H1 (cell line): ENCODE data around the gene CAPN3. TPM values are rescaled to one million over a fixed set of nuclear protein-coding genes. Genes with fewer than 3 reads are reported as not detected.

ENCODE experiments used
- CTCF ChIA-PET: fragments of 300-600 bp; sonication (Branson Sonifier 250); formaldehyde crosslinking; loops from one replicate; lab custom pipeline; 2021; ENCODE audit not compliant: partially characterized antibody; lab: Charles Lee
- POLR2A ChIA-PET: fragments of 300-600 bp; sonication (Branson Sonifier 250); formaldehyde crosslinking; loops from one replicate; lab custom pipeline; 2021; ENCODE audit warnings: inconsistent platforms; ENCODE audit not compliant: partially characterized antibody; lab: Charles Lee
- DNase-seq, 2 experiments: peaks; one replicate each; pipeline versions ENCODE4 v3.0.0 to v3.0.0-alpha.2; 2010 to 2022; ENCODE audit warnings: low spot score in 2 of 2, low read depth in 1 of 2, mixed read lengths in 1 of 2
- FAIRE-seq: peaks from 2 replicates; lab custom pipeline; 2011; peaks lifted over from hg19 to GRCh38; lab: Jason Lieb, UNC
- H2AFZ ChIP-seq: 2 replicates; pipeline ENCODE4 v1.8.1; 2012; ENCODE audit warnings: low read length, inconsistent platforms
- H2AK5ac ChIP-seq: 2 replicates; pipeline ENCODE4 v1.6.1; 2013; ENCODE audit warnings: low read depth, low read length
- H2BK120ac ChIP-seq: replicated peaks from 2 replicates; pipeline ENCODE3; 2013; ENCODE audit warnings: low read depth, low read length, inconsistent platforms
- H2BK12ac ChIP-seq: 2 replicates; pipeline ENCODE4 v1.6.1; 2013; ENCODE audit warnings: low read depth, low read length
- H2BK15ac ChIP-seq: 2 replicates; pipeline ENCODE4 v1.6.1; 2013; ENCODE audit warnings: low read length
- H2BK20ac ChIP-seq: 2 replicates; pipeline ENCODE4 v1.6.1; 2013; ENCODE audit warnings: low read length
- H2BK5ac ChIP-seq: 2 replicates; pipeline ENCODE4 v1.6.1; 2013; ENCODE audit warnings: low read depth, low read length
- H3K14ac ChIP-seq: 2 replicates; pipeline ENCODE4 v1.6.1; 2013; ENCODE audit warnings: inconsistent platforms; ENCODE audit not compliant: insufficient read length
- H3K18ac ChIP-seq: 2 replicates; pipeline ENCODE4 v1.6.1; 2013; ENCODE audit warnings: low read length; ENCODE audit errors: extremely low read depth
- H3K23ac ChIP-seq: 2 replicates; pipeline ENCODE4 v1.6.1; 2013; ENCODE audit warnings: inconsistent platforms; ENCODE audit not compliant: insufficient read length
- H3K23me2 ChIP-seq: 2 replicates; pipeline ENCODE4 v1.6.1; 2013; ENCODE audit warnings: low read depth, low read length
- H3K27ac ChIP-seq: 2 replicates; pipeline ENCODE4 v1.6.1; 2011; ENCODE audit warnings: low read depth, low read length, inconsistent platforms
- H3K27me3 ChIP-seq, 4 experiments: replicated peaks in 1 of 4; 1 replicate in 1 of 4; 2 replicates in 3 of 4; pipeline versions ENCODE4 v1.6.1 to v1.8.1; 2011 to 2013; ENCODE audit warnings: low read length in 3 of 4, mild to moderate bottlenecking in 3 of 4, inconsistent platforms in 2 of 4, mixed read lengths in 2 of 4, moderate library complexity in 1 of 4; ENCODE audit not compliant: control insufficient read depth in 3 of 4, insufficient read depth in 3 of 4; ENCODE audit errors: extremely low read depth in 1 of 4
- H3K36me3 ChIP-seq, 4 experiments: 2 replicates each; pipeline versions ENCODE4 v1.6.1 to v1.8.1; 2011 to 2013; ENCODE audit warnings: mild to moderate bottlenecking in 4 of 4, low read length in 3 of 4, moderate library complexity in 2 of 4, control low read depth in 1 of 4, inconsistent platforms in 1 of 4; ENCODE audit not compliant: insufficient read depth in 4 of 4, control insufficient read depth in 2 of 4
- H3K4ac ChIP-seq: replicated peaks from 2 replicates; pipeline ENCODE3; 2013; ENCODE audit warnings: low read length, low read depth, mixed read lengths, inconsistent platforms; ENCODE audit not compliant: insufficient read length
- H3K4me1 ChIP-seq, 4 experiments: replicated peaks in 1 of 4; 1 replicate in 1 of 4; 2 replicates in 3 of 4; pipeline versions ENCODE4 v1.6.1 to v1.8.1; 2011 to 2013; ENCODE audit warnings: low read length in 3 of 4, inconsistent platforms in 2 of 4, mixed read lengths in 1 of 4; ENCODE audit not compliant: insufficient read depth in 4 of 4, control insufficient read depth in 3 of 4
- H3K4me2 ChIP-seq, 2 experiments: 2 replicates each; pipeline versions ENCODE4 v1.6.1 to v1.8.1; 2011 to 2013; ENCODE audit warnings: low read depth in 2 of 2, low read length in 2 of 2, control low read depth in 1 of 2, inconsistent platforms in 1 of 2, mild to moderate bottlenecking in 1 of 2; ENCODE audit not compliant: insufficient read depth in 1 of 2
- H3K4me3 ChIP-seq, 4 experiments: fragments of 200-600, 300-600 bp in 1 of 4; sonication (generic), shearing (Covaris generic), sonication (Bioruptor Twin) in 1 of 4; 2 replicates each; pipeline versions ENCODE4 v1.5.1 to v1.8.1; 2011 to 2016; ENCODE audit warnings: low read length in 4 of 4, low read depth in 3 of 4, control low read depth in 2 of 4, inconsistent platforms in 2 of 4, mild to moderate bottlenecking in 2 of 4, mixed read lengths in 1 of 4, moderate library complexity in 1 of 4; ENCODE audit not compliant: insufficient read depth in 2 of 4; ENCODE audit errors: extremely low read depth in 1 of 4
- H3K56ac ChIP-seq: replicated peaks from 2 replicates; pipeline ENCODE3; 2013; ENCODE audit warnings: low read depth, mild to moderate bottlenecking, mixed read lengths, low read length, inconsistent platforms; ENCODE audit not compliant: insufficient read length
- H3K79me1 ChIP-seq: 2 replicates; pipeline ENCODE4 v1.6.1; 2013; ENCODE audit warnings: low read depth, low read length, control low read depth
- H3K79me2 ChIP-seq, 2 experiments: 2 replicates each; pipeline versions ENCODE4 v1.6.1 to v1.8.1; 2012 to 2013; ENCODE audit warnings: low read length in 2 of 2, mild to moderate bottlenecking in 2 of 2, inconsistent platforms in 1 of 2; ENCODE audit not compliant: insufficient read depth in 2 of 2, control insufficient read depth in 1 of 2
- H3K9ac ChIP-seq, 4 experiments: replicated peaks in 1 of 4; 1 replicate in 1 of 4; 2 replicates in 3 of 4; pipeline versions ENCODE4 v1.6.1 to v1.8.1; 2011 to 2013; ENCODE audit warnings: low read depth in 3 of 4, low read length in 3 of 4, control low read depth in 2 of 4, mild to moderate bottlenecking in 2 of 4, moderate library complexity in 2 of 4, inconsistent platforms in 1 of 4; ENCODE audit errors: extremely low read depth in 1 of 4
- H3K9me3 ChIP-seq, 2 experiments: 2 replicates each; pipeline versions ENCODE4 v1.6.1 to v1.8.1; 2012 to 2013; ENCODE audit warnings: mild to moderate bottlenecking in 2 of 2, moderate library complexity in 2 of 2, control low read depth in 1 of 2, inconsistent platforms in 1 of 2, low read depth in 1 of 2, low read length in 1 of 2, mixed read lengths in 1 of 2; ENCODE audit not compliant: insufficient read depth in 2 of 2
- H4K20me1 ChIP-seq, 2 experiments: replicated peaks in 1 of 2; 2 replicates each; pipeline versions ENCODE3 to v1.8.1; 2011 to 2013; ENCODE audit warnings: inconsistent platforms in 2 of 2, low read length in 2 of 2, mild to moderate bottlenecking in 1 of 2; ENCODE audit not compliant: insufficient read depth in 2 of 2, control insufficient read depth in 1 of 2
- H4K5ac ChIP-seq: 2 replicates; pipeline ENCODE4 v1.6.1; 2013; ENCODE audit warnings: low read length, low read depth, mixed read lengths, inconsistent platforms; ENCODE audit not compliant: insufficient read length
- H4K8ac ChIP-seq: 2 replicates; pipeline ENCODE4 v1.8.0; 2013; ENCODE audit warnings: mild to moderate bottlenecking, moderate library complexity, low read length, inconsistent platforms; ENCODE audit not compliant: insufficient read depth; ENCODE audit errors: extremely low read depth
- H4K91ac ChIP-seq: replicated peaks from 2 replicates; pipeline ENCODE3; 2013; ENCODE audit warnings: low read length, mixed read lengths, inconsistent platforms; ENCODE audit not compliant: insufficient read length
- CHD1 ChIP-seq: IDR thresholded peaks from 2 replicates; pipeline ENCODE4 v1.6.1; 2012; ENCODE audit warnings: low read depth, low read length, improper control_type of control experiment
- JUN ChIP-seq: IDR thresholded peaks from 2 replicates; pipeline ENCODE4 v1.6.1; 2011; ENCODE audit warnings: low read depth, mild to moderate bottlenecking, improper control_type of control experiment, low read length
- SIN3A ChIP-seq, 2 experiments: IDR thresholded peaks in 1 of 2; conservative IDR thresholded peaks in 1 of 2; 2 replicates each; pipeline ENCODE4 v1.6.1; 2011 to 2012; ENCODE audit warnings: low read length in 2 of 2, improper control_type of control experiment in 1 of 2, low read depth in 1 of 2, mild to moderate bottlenecking in 1 of 2
- YY1 ChIP-seq: IDR thresholded peaks from 2 replicates; pipeline ENCODE4 v1.6.1; 2011; ENCODE audit warnings: low read depth, mild to moderate bottlenecking, low read length
- ZNF274 ChIP-seq: IDR thresholded peaks from 2 replicates; pipeline ENCODE4 v1.7.0; 2012; ENCODE audit warnings: low read length, borderline replicate concordance; ENCODE audit errors: extremely low read depth
- WGBS, 2 experiments: shearing (Covaris generic) in 1 of 2; methylation state at CpG; one replicate each; pipeline versions ENCODE4 v1.1.6 to v1.1.7; 2013 to 2015; ENCODE audit warnings: low lambda C conversion rate in 2 of 2, mixed read lengths in 2 of 2, inconsistent platforms in 1 of 2, low coverage in 1 of 2, missing lambda C conversion rate in 1 of 2; ENCODE audit not compliant: insufficient replicate concordance in 2 of 2, insufficient coverage in 1 of 2, insufficient read length in 1 of 2; ENCODE audit errors: extremely low coverage in 1 of 2, missing lambda C conversion rate in 1 of 2; 5-methylcytosine and 5-hydroxymethylcytosine counted together
- polyA plus RNA-seq, 7 experiments: library from polyadenylated mRNA; depleted of rRNA in 3 of 7; stranded (reverse) in 5 of 7; unstranded in 2 of 7; fragments of >200 nt in 5 of 7; fragments of 200-250 nt in 2 of 7; gene quantifications; 1 replicate in 5 of 7; 2 replicates in 1 of 7; 4 replicates in 1 of 7; pipeline versions ENCODE4 v1.2.1 to v1.2.3, GENCODE V29; 2011 to 2013; ENCODE audit warnings: missing spikeins in 2 of 7, mixed read lengths in 2 of 7
- total RNA-seq: library from RNA; stranded (reverse); fragmentation: NEBNext Ultra II Directional; extraction: Animal tissue kit (Norgen Biotek cat#: 25700); gene quantifications from 2 replicates; pipeline ENCODE4 v1.2.1, GENCODE V29; 2021
- TF ChIP-seq, protein P1 (sequence below): IDR thresholded peaks from 2 replicates; pipeline ENCODE4 v1.6.1; 2012; ENCODE audit warnings: inconsistent platforms

The CAPN3 gene
- total and polyA plus RNA-seq, 2 of the 8 experiments (the other 6 are each of a cell fraction or from before 2014, with no cell fraction given), result 0.80 to 2.1 TPM

DNA sequence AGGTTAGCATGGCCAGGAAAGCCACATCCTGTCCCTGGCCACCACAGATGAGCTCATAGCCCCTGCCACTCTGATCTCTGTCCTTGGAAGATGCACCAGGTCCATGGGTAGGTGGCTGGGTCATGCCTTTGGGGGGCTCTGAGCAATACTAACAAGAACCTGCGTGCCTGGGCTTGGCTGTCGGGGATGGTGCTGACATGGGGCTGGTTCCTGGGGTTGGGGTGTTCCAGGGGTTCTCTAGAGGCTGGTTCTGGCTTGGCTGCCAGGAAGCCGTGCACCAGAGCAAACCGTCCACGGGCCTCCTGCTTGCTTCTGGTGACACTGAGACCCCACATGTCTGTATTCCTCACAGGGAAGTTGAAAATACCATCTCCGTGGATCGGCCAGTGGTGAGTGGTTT, 44.1 kb downstream of the CAPN3 start:
- Histone ChIP-seq H4K5ac (no peak overlapping the region), H3K4me3 (no peak overlapping the region), H3K18ac (no peak overlapping the region), H3K4ac (no peak overlapping the region), H3K23me2 (no peaks in the 10 kb centered on the region), H3K79me1 (no peaks in the 10 kb centered on the region), H3K36me3 (no peaks in the 10 kb centered on the region), H3K56ac (no peak overlapping the region), H2BK5ac (no peak overlapping the region), H3K14ac (no peak overlapping the region), H3K27ac (no peak overlapping the region), H4K91ac (no peak overlapping the region), H3K9ac (no peak overlapping the region), H2AFZ (no peak overlapping the region), H2BK15ac (no peak overlapping the region), H2BK12ac (no peak overlapping the region), H4K20me1 (no peaks in the 10 kb centered on the region), H3K23ac (no peak overlapping the region), H3K79me2 (no peaks in the 10 kb centered on the region), H3K9me3 (no peaks in the 10 kb centered on the region), H4K8ac (no peak overlapping the region; the same call in 1 of the 2 replicates), H2BK120ac (no peak overlapping the region), H3K27me3 (no peaks in the 10 kb centered on the region), H3K4me1 (no peaks in the 10 kb centered on the region; a peak in 1 of 7 replicates), H2AK5ac (no peak overlapping the region), H2BK20ac (no peak overlapping the region), H3K4me2 (no peak overlapping the region)
- FAIRE-seq (no peak), DNase-seq (no peak)
- ChIA-PET CTCF (interaction anchor here (1.3 kb wide), 1 partner anchor 18 kb away, joined by 5 read pairs; no protein-coding TSS in a partner anchor), POLR2A (no interaction called here)
- 89% methylated on average over 7 of the region's 7 CpGs; no CpG with 5 or more reads in 1 of the 2 experiments for WGBS, 2 experiments
- TF ChIP-seq JUN, result no peak
- TF ChIP-seq, protein P1, sequence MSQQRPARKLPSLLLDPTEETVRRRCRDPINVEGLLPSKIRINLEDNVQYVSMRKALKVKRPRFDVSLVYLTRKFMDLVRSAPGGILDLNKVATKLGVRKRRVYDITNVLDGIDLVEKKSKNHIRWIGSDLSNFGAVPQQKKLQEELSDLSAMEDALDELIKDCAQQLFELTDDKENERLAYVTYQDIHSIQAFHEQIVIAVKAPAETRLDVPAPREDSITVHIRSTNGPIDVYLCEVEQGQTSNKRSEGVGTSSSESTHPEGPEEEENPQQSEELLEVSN, result no peak
- TF ChIP-seq YY1, result no peak
- no peak for TF ChIP-seq ZNF274
- TF ChIP-seq SIN3A (conservative IDR thresholded peaks at IDR 0.05 in 1 of 2, IDR thresholded peaks at IDR 0.05 in 1 of 2; ENCODE audit: low read depth in 1 of 2, low read length in 2 of 2), result no peak
- TF ChIP-seq CHD1, result no peak
